SK-N-SH (cell line): ENCODE data around the gene CFTR.

Experiments
- EP300 ChIP-seq, 2 experiments: IDR thresholded peaks; 2 replicates each; pipeline versions ENCODE4 v1.4.0 to v1.6.1; 2012; ENCODE audit warnings: borderline replicate concordance in 1 of 2, low read depth in 1 of 2, low read length in 1 of 2
- EZH2phosphoT487 ChIP-seq: fragments of 200-600 bp; sonication (generic); IDR thresholded peaks from 2 replicates; pipeline ENCODE4 v1.6.1; 2017; ENCODE audit warnings: low read depth, mixed run types, mild to moderate bottlenecking, antibody characterized with exemption, moderate library complexity, borderline replicate concordance
- FOXM1 ChIP-seq: IDR thresholded peaks from 2 replicates; pipeline ENCODE4 v1.4.0; 2012; ENCODE audit warnings: low read depth, mild to moderate bottlenecking
- GATA2 ChIP-seq: sonication (generic); formaldehyde crosslinking; IDR thresholded peaks from 2 replicates; pipeline ENCODE4 v1.5.0; 2020; ENCODE audit warnings: mild to moderate bottlenecking, missing genetic modification reagents
- POLR2AphosphoS5 ChIP-seq: IDR thresholded peaks from 2 replicates; pipeline ENCODE4 v1.6.1; 2012; ENCODE audit warnings: low read depth, low read length
- RAD21 ChIP-seq: IDR thresholded peaks from 2 replicates; pipeline ENCODE4 v1.6.1; 2012; ENCODE audit warnings: mild to moderate bottlenecking, low read length
- SMC3 ChIP-seq: IDR thresholded peaks from 2 replicates; pipeline ENCODE4 v1.6.1; 2012; ENCODE audit warnings: low read depth, low read length, improper control_type of control experiment
- TF ChIP-seq, protein P1 (sequence below): fragments of 200-600 bp; sonication (generic); IDR thresholded peaks from 2 replicates; pipeline ENCODE4 v1.6.1; 2017; ENCODE audit warnings: antibody characterized with exemption, mild to moderate bottlenecking, moderate library complexity

DNA sequence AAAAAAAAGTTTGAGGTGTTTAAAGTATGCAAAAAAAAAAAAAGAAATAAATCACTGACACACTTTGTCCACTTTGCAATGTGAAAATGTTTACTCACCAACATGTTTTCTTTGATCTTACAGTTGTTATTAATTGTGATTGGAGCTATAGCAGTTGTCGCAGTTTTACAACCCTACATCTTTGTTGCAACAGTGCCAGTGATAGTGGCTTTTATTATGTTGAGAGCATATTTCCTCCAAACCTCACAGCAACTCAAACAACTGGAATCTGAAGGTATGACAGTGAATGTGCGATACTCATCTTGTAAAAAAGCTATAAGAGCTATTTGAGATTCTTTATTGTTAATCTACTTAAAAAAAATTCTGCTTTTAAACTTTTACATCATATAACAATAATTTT, 130.6 kb downstream of the CFTR start:
- TF ChIP-seq POLR2AphosphoS5 (no peak), FOXM1 (no peak), EZH2phosphoT487 (no peak), EP300 (IDR thresholded peaks at IDR 0.05; ENCODE audit: borderline replicate concordance in 1 of 2, low read depth in 1 of 2, low read length in 1 of 2) (no peak), SMC3 (no peak), GATA2 (no peak), RAD21 (no peak)
- TF ChIP-seq, protein P1, sequence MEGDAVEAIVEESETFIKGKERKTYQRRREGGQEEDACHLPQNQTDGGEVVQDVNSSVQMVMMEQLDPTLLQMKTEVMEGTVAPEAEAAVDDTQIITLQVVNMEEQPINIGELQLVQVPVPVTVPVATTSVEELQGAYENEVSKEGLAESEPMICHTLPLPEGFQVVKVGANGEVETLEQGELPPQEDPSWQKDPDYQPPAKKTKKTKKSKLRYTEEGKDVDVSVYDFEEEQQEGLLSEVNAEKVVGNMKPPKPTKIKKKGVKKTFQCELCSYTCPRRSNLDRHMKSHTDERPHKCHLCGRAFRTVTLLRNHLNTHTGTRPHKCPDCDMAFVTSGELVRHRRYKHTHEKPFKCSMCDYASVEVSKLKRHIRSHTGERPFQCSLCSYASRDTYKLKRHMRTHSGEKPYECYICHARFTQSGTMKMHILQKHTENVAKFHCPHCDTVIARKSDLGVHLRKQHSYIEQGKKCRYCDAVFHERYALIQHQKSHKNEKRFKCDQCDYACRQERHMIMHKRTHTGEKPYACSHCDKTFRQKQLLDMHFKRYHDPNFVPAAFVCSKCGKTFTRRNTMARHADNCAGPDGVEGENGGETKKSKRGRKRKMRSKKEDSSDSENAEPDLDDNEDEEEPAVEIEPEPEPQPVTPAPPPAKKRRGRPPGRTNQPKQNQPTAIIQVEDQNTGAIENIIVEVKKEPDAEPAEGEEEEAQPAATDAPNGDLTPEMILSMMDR = no peak
